HUES6 (cell line): Measurements from ENCODE around the gene ANKRD13A.

ENCODE experiments used
- H3K27ac ChIP-seq: 2 replicates; pipeline ENCODE4 v1.7.0; 2013; ENCODE audit warnings: low read depth, mild to moderate bottlenecking, low read length, inconsistent platforms
- H3K27me3 ChIP-seq: 2 replicates; pipeline ENCODE4 v1.6.1; 2013; ENCODE audit warnings: low read length; ENCODE audit not compliant: control insufficient read depth, insufficient read depth
- H3K36me3 ChIP-seq: 2 replicates; pipeline ENCODE4 v1.6.1; 2013; ENCODE audit warnings: low read length; ENCODE audit not compliant: control insufficient read depth, insufficient read depth
- H3K4me1 ChIP-seq: 2 replicates; pipeline ENCODE4 v1.6.1; 2013; ENCODE audit warnings: low read length; ENCODE audit not compliant: control insufficient read depth, insufficient read depth
- H3K4me3 ChIP-seq: 2 replicates; pipeline ENCODE4 v1.5.1; 2013; ENCODE audit warnings: low read depth, low read length
- H3K9ac ChIP-seq: one replicate; pipeline ENCODE4 v1.6.1; 2013; ENCODE audit warnings: mild to moderate bottlenecking, low read length
- H3K9me3 ChIP-seq: 2 replicates; pipeline ENCODE4 v1.6.1; 2013; ENCODE audit warnings: low read depth, low read length; ENCODE audit not compliant: control insufficient read depth, insufficient read depth

Gene ANKRD13A

DNA sequence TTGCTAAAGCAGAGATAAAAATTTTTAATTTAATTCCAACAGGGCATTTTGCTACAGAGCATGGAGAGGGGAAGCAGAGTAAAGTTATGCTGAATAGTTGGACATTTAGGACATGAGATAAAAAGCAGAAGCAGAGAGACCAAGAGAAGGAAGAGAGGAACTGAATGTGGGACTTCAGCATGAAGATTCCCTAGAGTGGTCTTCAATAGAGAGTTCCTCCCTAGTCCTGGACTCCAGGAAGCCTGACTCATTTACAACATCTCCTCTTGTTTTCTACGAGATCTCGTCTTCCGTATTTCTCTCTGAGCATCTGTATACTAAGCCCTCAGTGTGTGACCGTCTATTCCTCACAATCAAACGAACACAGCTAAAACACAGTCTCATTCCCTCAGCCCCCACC is 89.7 kb downstream of the ANKRD13A start:
- Histone ChIP-seq H3K9me3 (no peaks in the 10 kb centered on the region), H3K27me3 (no peaks in the 10 kb centered on the region; the same call in 1 of the 2 replicates), H3K36me3 (no peaks in the 10 kb centered on the region), H3K27ac (no peak overlapping the region), H3K4me1 (no peaks in the 10 kb centered on the region), H3K9ac (no peak overlapping the region), H3K4me3 (no peak overlapping the region)
